Measurements from ENCODE around the gene DNAH14. TPM values are rescaled to one million over a fixed set of nuclear protein-coding genes. Genes with fewer than 3 reads are reported as not detected.

DNAH14 gene
- total and polyA plus RNA-seq, 2 of the 8 experiments (the other 6 are each of a cell fraction or from before 2014, with no cell fraction given): 8.4 to 40.7 TPM

- TF ChIP-seq SIX5 (IDR thresholded peaks at IDR 0.05; ENCODE audit: low read depth, low read length) (no peak), KDM5A (IDR thresholded peaks at IDR 0.05; ENCODE audit: low read length) (no peak), ZNF274 (IDR thresholded peaks at IDR 0.05; ENCODE audit: borderline replicate concordance, extremely low read depth, low read length) (no peak), EGR1 (IDR thresholded peaks at IDR 0.05; ENCODE audit: borderline replicate concordance, low read depth, low read length) (no peak), TCF12 (IDR thresholded peaks at IDR 0.05; ENCODE audit: low read depth, low read length) (no peak)
Observed at GRCh38 chr1:225362805-225363204, 433.3 kb downstream of the DNAH14 start (continued).

Data from H1 (cell line).